Ovary (tissue), 3 donors: Measurements from ENCODE around the gene ACCS.

ENCODE experiments used
- EP300 ChIP-seq: sonication (generic); formaldehyde crosslinking; IDR thresholded peaks from one replicate; pipeline ENCODE4 v1.6.1; 2017; ENCODE audit warnings: antibody characterized with exemption
- TF ChIP-seq, protein P1 (sequence below), 3 donors: fragments of 450-650 bp in 2 of 3; fragments of 200-600 bp in 1 of 3; IDR thresholded peaks; one replicate each; pipeline versions ENCODE4 v1.5.1 to v1.8.0; 2016 to 2022; ENCODE audit warnings: antibody characterized with exemption in 3 of 3, mild to moderate bottlenecking in 1 of 3
- donor health status: DM: no; HTN: no; CAD: no.

GRCh38 chr11:44127130-44127529 is 61.1 kb downstream of the ACCS start:
- TF ChIP-seq, protein P1, sequence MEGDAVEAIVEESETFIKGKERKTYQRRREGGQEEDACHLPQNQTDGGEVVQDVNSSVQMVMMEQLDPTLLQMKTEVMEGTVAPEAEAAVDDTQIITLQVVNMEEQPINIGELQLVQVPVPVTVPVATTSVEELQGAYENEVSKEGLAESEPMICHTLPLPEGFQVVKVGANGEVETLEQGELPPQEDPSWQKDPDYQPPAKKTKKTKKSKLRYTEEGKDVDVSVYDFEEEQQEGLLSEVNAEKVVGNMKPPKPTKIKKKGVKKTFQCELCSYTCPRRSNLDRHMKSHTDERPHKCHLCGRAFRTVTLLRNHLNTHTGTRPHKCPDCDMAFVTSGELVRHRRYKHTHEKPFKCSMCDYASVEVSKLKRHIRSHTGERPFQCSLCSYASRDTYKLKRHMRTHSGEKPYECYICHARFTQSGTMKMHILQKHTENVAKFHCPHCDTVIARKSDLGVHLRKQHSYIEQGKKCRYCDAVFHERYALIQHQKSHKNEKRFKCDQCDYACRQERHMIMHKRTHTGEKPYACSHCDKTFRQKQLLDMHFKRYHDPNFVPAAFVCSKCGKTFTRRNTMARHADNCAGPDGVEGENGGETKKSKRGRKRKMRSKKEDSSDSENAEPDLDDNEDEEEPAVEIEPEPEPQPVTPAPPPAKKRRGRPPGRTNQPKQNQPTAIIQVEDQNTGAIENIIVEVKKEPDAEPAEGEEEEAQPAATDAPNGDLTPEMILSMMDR (IDR thresholded peaks at IDR 0.05), result no peak
- no peak for TF ChIP-seq EP300
